Left lung (tissue), 10 donors: ENCODE results near the gene RASGRP1. TPM values are rescaled to one million over a fixed set of nuclear protein-coding genes. Genes with fewer than 3 reads are reported as not detected.

Experiments used
- ATAC-seq: fragments of 200-7000 bp; cut with Tn5 transposase; one replicate; pipeline ENCODE4 v1.9.1; 2020; ENCODE audit warnings: moderate library complexity
- DNase-seq, 4 donors: peaks; one replicate each; pipeline ENCODE4 v3.0.0-alpha.2; 2013 to 2020
- H3K27ac ChIP-seq, 2 donors: fragments of 200-600 bp; sonication (generic) in 1 of 2; one replicate each; pipeline versions ENCODE4 v1.5.0 to v1.8.0; 2020 to 2021
- H3K27me3 ChIP-seq, 2 donors: fragments of 200-600 bp; sonication (generic) in 1 of 2; one replicate each; pipeline versions ENCODE4 v1.5.0 to v1.8.0; 2020 to 2021
- H3K36me3 ChIP-seq, 2 donors: fragments of 200-600 bp; sonication (generic) in 1 of 2; one replicate each; pipeline versions ENCODE4 v1.5.0 to v1.8.0; 2020 to 2021
- H3K4me1 ChIP-seq, 2 donors: fragments of 200-600 bp; one replicate each; pipeline ENCODE4 v1.8.0; 2021
- H3K4me3 ChIP-seq, 2 donors: fragments of 200-600 bp; sonication (generic) in 1 of 2; one replicate each; pipeline versions ENCODE4 v1.5.0 to v1.8.0; 2020 to 2021; ENCODE audit warnings: mild to moderate bottlenecking in 1 of 2
- H3K9me3 ChIP-seq, 2 donors: fragments of 200-600 bp; sonication (generic) in 1 of 2; one replicate each; pipeline versions ENCODE4 v1.5.0 to v1.8.0; 2020 to 2021
- CTCF ChIP-seq, 2 donors: fragments of 200-600 bp; sonication (generic) in 1 of 2; IDR thresholded peaks; one replicate each; pipeline versions ENCODE4 v1.5.0 to v1.8.0; 2021; ENCODE audit warnings: antibody characterized with exemption in 2 of 2
- intact Hi-C, 2 donors: fragments of 100-400 bp; cut with DNase I; formaldehyde crosslinking; loops; one replicate each; pipeline versions ENCODE4 v1.11.2 to v1.14.2; 2022
- polyA plus RNA-seq, 6 donors: library from polyadenylated mRNA; unstranded; fragments of 120-200 nt; gene quantifications; one replicate each; pipeline ENCODE4 v1.2.1, GENCODE V29; 2013; ENCODE audit not compliant: insufficient read length in 6 of 6
- total RNA-seq, 2 donors: library from RNA; stranded (reverse); fragmentation: NEBNext Ultra II Directional; extraction: Animal tissue kit (Norgen Biotek cat#: 25700); gene quantifications; one replicate each; pipeline ENCODE4 v1.2.1, GENCODE V29; 2021
- donor health status: DM: no; HTN: yes; CAD: no.
- donor health status: DM: no; HTN: no; CAD: no.

The RASGRP1 gene
- total and polyA plus RNA-seq, 8 donors: 1.2 to 19.2 (median 1.4) TPM

GRCh38 chr15:38471974-38472373 lies 92.6 kb downstream of the RASGRP1 start:
- H3K36me3 ChIP-seq: peaks cover 0 to 33% of the 10 kb centered on the region in 2 donors
- no peaks in the 10 kb centered on the region for H3K27me3 ChIP-seq
- ATAC-seq: no peak
- H3K4me1 ChIP-seq: no peaks in the 10 kb centered on the region
- DNase-seq: no peak
- intact Hi-C loops: loop anchor here in 1 of 2 donors (10.0 kb wide), 1 partner anchor 223 kb away; no protein-coding TSS in a partner anchor
- no peak for TF ChIP-seq CTCF (IDR thresholded peaks at IDR 0.05)
- no peak overlapping the region for H3K4me3 ChIP-seq
- H3K27ac ChIP-seq: no peak overlapping the region
- H3K9me3 ChIP-seq: no peaks in the 10 kb centered on the region

GRCh38 chr15:38470816-38471215 lies 93.8 kb downstream of the RASGRP1 start:
- intact Hi-C loops: loop anchor here in 1 of 2 donors (10.0 kb wide), 1 partner anchor 224 kb away; no protein-coding TSS in a partner anchor
- Histone ChIP-seq H3K36me3 (peaks cover 0 to 25% of the 10 kb centered on the region in 2 donors), H3K9me3 (no peaks in the 10 kb centered on the region), H3K4me3 (no peak overlapping the region), H3K27me3 (no peaks in the 10 kb centered on the region), H3K27ac (no peak overlapping the region), H3K4me1 (no peaks in the 10 kb centered on the region)
- DNase-seq (no peak), ATAC-seq (no peak)
- TF ChIP-seq CTCF (IDR thresholded peaks at IDR 0.05): no peak

- no peaks in the 10 kb centered on the region for H3K36me3 ChIP-seq
- no peak for TF ChIP-seq CTCF (IDR thresholded peaks at IDR 0.05)
- ATAC-seq (no peak), DNase-seq (no peak)
- no peaks in the 10 kb centered on the region for H3K27me3 ChIP-seq
- H3K4me1 ChIP-seq: peaks cover 0 to 12% of the 10 kb centered on the region in 2 donors
- intact Hi-C loops: no loop called here
- H3K27ac ChIP-seq: no peak overlapping the region
- H3K9me3 ChIP-seq: no peaks in the 10 kb centered on the region
- H3K4me3 ChIP-seq: no peak overlapping the region
Observed at GRCh38 chr15:38464675-38465074, 99.9 kb downstream of the RASGRP1 start.

- intact Hi-C loops: no loop called here
- H3K4me3 ChIP-seq: no peak overlapping the region
- no peaks in the 10 kb centered on the region for H3K27me3 ChIP-seq
- H3K36me3 ChIP-seq: no peaks in the 10 kb centered on the region
- peaks cover 0 to 12% of the 10 kb centered on the region in 2 donors for H3K4me1 ChIP-seq
- no peak for ATAC-seq
- no peak for DNase-seq
- no peak for TF ChIP-seq CTCF (IDR thresholded peaks at IDR 0.05)
- H3K9me3 ChIP-seq: no peaks in the 10 kb centered on the region
- H3K27ac ChIP-seq: no peak overlapping the region
Observed at GRCh38 chr15:38463893-38464292, 100.7 kb downstream of the RASGRP1 start.

GRCh38 chr15:38461066-38461833 lies 103.4 kb downstream of the RASGRP1 start:
- no peaks in the 10 kb centered on the region for H3K36me3 ChIP-seq
- H3K4me1 ChIP-seq: peaks cover 0 to 14% of the 10 kb centered on the region in 2 donors
- intact Hi-C loops: no loop called here
- TF ChIP-seq CTCF (IDR thresholded peaks at IDR 0.05): no peak
- no peaks in the 10 kb centered on the region for H3K27me3 ChIP-seq
- peak; percentile 62 for ATAC-seq
- H3K4me3 ChIP-seq: no peak overlapping the region
- H3K9me3 ChIP-seq: no peaks in the 10 kb centered on the region
- no peak overlapping the region for H3K27ac ChIP-seq
- no peak for DNase-seq
